Pancreas (tissue), 10 donors: ENCODE measurements around the gene GRK4. TPM values are rescaled to one million over a fixed set of nuclear protein-coding genes. Genes with fewer than 3 reads are reported as not detected.

Source experiments
- ATAC-seq, 4 donors: fragments of 200-7000 bp; cut with Tn5 transposase; one replicate each; pipeline versions ENCODE4 v1.8.0 to v1.9.1; 2020; ENCODE audit warnings: mild to moderate bottlenecking in 4 of 4, moderate library complexity in 4 of 4
- DNase-seq, 6 donors: peaks; one replicate each; pipeline ENCODE4 v3.0.0-alpha.2; 2020
- FAIRE-seq: peaks from 2 replicates; lab custom pipeline; 2012; peaks lifted over from hg19 to GRCh38; lab: Jason Lieb, UNC
- H3K27ac ChIP-seq, 4 donors: fragments of 200-600 bp; sonication (generic); 1 replicate in 3 of 4; 2 replicates in 1 of 4; pipeline versions ENCODE4 v1.5.0 to v1.8.0; 2020
- H3K27me3 ChIP-seq, 4 donors: fragments of 200-600 bp; one replicate each; pipeline ENCODE4 v1.8.0; 2021
- H3K36me3 ChIP-seq, 3 donors: fragments of 200-600 bp; sonication (generic) in 1 of 3; one replicate each; pipeline versions ENCODE4 v1.5.0 to v1.8.0; 2020 to 2021
- H3K4me1 ChIP-seq, 3 donors: fragments of 200-600 bp; one replicate each; pipeline ENCODE4 v1.8.0; 2021
- H3K4me3 ChIP-seq, 4 donors: fragments of 200-600 bp; sonication (generic) in 2 of 4; one replicate each; pipeline versions ENCODE4 v1.5.0 to v1.8.0; 2020 to 2021
- H3K9me3 ChIP-seq, 4 donors: fragments of 200-600 bp; one replicate each; pipeline ENCODE4 v1.8.0; 2021
- WGBS, 2 donors: extraction: QIAGEN DNeasy Blood & Tissue Kit; methylation state at CpG; one replicate each; pipeline ENCODE4 v1.1.7; 2013; 5-methylcytosine and 5-hydroxymethylcytosine counted together
- intact Hi-C, 3 donors: fragments of 100-400 bp; cut with DNase I; formaldehyde crosslinking; loops; one replicate each; pipeline versions ENCODE4 v1.11.1 to v1.14.2; 2022
- polyA plus RNA-seq, 2 donors: library from polyadenylated mRNA; stranded (reverse); fragments of 200-250 nt; gene quantifications; one replicate each; pipeline ENCODE4 v1.2.3, GENCODE V29; 2013
- total RNA-seq, 6 donors: library from RNA; stranded (reverse); fragmentation: NEBNext Ultra II Directional in 4 of 6; extraction: Animal tissue kit (Norgen Biotek cat#: 25700) in 4 of 6; gene quantifications; one replicate each; pipeline versions ENCODE4 v1.2.1 to v1.2.4, GENCODE V29; 2021 to 2023
- TF ChIP-seq, protein P1 (sequence below), 4 donors: fragments of 200-600 bp; sonication (generic) in 3 of 4; IDR thresholded peaks; one replicate each; pipeline versions ENCODE4 v1.5.0 to v1.8.0; 2021; ENCODE audit warnings: antibody characterized with exemption in 4 of 4
- donor health status: healthy with polysubstance abuse.
- donor health status: DM: no; HTN: no; CAD: no; lungs with moderate emphysema.
- donor health status: DM: no; HTN: no; CAD: no.
- donor health status: control.
- donor health status: control.
- donor health status: Bipolar disorder and iron deficiency.
- donor health status: DM: yes; HTN: yes; CAD: no.
- donor health status: DM: no; HTN: no; CAD: no.
- donor health status: DM: no; HTN: no; CAD: no.
- donor health status: DM: yes; HTN: yes; CAD: no.

The GRK4 gene
- total and polyA plus RNA-seq, 8 donors = 4.6 to 9.7 (median 5.7) TPM

- TF ChIP-seq, protein P1, sequence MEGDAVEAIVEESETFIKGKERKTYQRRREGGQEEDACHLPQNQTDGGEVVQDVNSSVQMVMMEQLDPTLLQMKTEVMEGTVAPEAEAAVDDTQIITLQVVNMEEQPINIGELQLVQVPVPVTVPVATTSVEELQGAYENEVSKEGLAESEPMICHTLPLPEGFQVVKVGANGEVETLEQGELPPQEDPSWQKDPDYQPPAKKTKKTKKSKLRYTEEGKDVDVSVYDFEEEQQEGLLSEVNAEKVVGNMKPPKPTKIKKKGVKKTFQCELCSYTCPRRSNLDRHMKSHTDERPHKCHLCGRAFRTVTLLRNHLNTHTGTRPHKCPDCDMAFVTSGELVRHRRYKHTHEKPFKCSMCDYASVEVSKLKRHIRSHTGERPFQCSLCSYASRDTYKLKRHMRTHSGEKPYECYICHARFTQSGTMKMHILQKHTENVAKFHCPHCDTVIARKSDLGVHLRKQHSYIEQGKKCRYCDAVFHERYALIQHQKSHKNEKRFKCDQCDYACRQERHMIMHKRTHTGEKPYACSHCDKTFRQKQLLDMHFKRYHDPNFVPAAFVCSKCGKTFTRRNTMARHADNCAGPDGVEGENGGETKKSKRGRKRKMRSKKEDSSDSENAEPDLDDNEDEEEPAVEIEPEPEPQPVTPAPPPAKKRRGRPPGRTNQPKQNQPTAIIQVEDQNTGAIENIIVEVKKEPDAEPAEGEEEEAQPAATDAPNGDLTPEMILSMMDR (IDR thresholded peaks at IDR 0.05) = no peak
- H3K27me3 ChIP-seq = no peaks in the 10 kb centered on the region
- no peak overlapping the region for H3K27ac ChIP-seq
- no peak for DNase-seq
- peaks cover 0 to 5% (median 0%) of the 10 kb centered on the region in 3 donors for H3K4me1 ChIP-seq
- no peak for FAIRE-seq
- intact Hi-C loops = no loop called here
- WGBS, 2 donors = 90 to 92% methylated on average over 4 of the region's 4 CpGs
- H3K4me3 ChIP-seq = no peak overlapping the region
- no peaks in the 10 kb centered on the region for H3K9me3 ChIP-seq
- H3K36me3 ChIP-seq = no peaks in the 10 kb centered on the region
- no peak for ATAC-seq
These were observed 53.6 kb downstream of the GRK4 start for GRCh38 chr4:3016961-3017360.

- DNase-seq (no peak), FAIRE-seq (no peak), ATAC-seq (peak in 1 of 4 donors; percentile 22)
- Histone ChIP-seq H3K4me3 (no peak overlapping the region), H3K9me3 (no peaks in the 10 kb centered on the region), H3K27me3 (no peaks in the 10 kb centered on the region), H3K4me1 (peaks cover 0 to 5% (median 0%) of the 10 kb centered on the region in 3 donors), H3K27ac (no peak overlapping the region), H3K36me3 (no peaks in the 10 kb centered on the region)
- intact Hi-C loops = no loop called here
- 83 to 86% methylated on average over 4 of the region's 4 CpGs for WGBS, 2 donors
- TF ChIP-seq, protein P1 (IDR thresholded peaks at IDR 0.05) = no peak
These were observed 54.1 kb downstream of the GRK4 start for GRCh38 chr4:3017504-3017903.

DNA sequence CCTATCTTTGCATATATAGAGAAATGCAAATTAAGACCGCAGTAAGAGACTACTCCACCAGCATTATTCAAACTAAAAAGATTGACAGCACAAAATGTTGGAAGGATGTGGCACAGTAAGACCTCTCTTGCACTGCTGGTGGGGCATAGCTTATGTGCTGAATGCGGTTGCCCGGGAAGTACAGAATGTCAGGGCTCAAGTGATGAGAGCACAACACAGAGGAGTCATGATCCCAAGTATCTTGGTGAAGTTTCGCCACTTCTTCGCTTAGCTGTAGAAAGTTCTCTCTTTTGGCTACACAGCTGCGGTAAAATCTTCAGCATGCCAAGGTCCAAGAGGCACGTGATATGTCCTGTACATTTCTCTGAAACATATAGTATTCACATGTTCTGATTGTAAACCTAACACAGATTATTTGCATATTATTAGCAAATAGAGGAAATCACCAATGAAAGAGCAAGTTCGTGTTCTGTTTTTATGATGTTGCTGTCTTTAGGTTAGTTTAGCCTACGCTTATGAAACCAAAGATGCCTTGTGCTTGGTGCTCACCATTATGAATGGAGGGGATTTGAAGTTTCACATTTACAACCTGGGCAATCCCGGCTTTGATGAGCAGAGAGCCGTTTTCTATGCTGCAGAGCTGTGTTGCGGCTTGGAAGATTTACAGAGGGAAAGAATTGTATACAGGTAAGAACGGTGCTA lies 55.9 kb downstream of the GRK4 start:
- no peak overlapping the region for H3K4me3 ChIP-seq
- no peaks in the 10 kb centered on the region for H3K4me1 ChIP-seq
- H3K36me3 ChIP-seq = no peaks in the 10 kb centered on the region
- ATAC-seq (no peak), FAIRE-seq (no peak), DNase-seq (no peak)
- TF ChIP-seq, protein P1 (IDR thresholded peaks at IDR 0.05) = no peak
- H3K27ac ChIP-seq = no peak overlapping the region
- intact Hi-C loops = no loop called here
- 93 to 95% methylated on average over 13 of the region's 13 CpGs for WGBS, 2 donors
- H3K27me3 ChIP-seq = no peaks in the 10 kb centered on the region
- H3K9me3 ChIP-seq = no peaks in the 10 kb centered on the region

GRCh38 chr4:3021127-3021526 lies 57.8 kb downstream of the GRK4 start:
- Histone ChIP-seq H3K27ac (no peak overlapping the region), H3K9me3 (no peaks in the 10 kb centered on the region), H3K4me3 (no peak overlapping the region), H3K36me3 (no peaks in the 10 kb centered on the region), H3K4me1 (no peaks in the 10 kb centered on the region), H3K27me3 (no peaks in the 10 kb centered on the region)
- intact Hi-C loops = no loop called here
- DNase-seq = no peak
- ATAC-seq = no peak
- WGBS, 2 donors = 88 to 95% methylated on average over 6 of the region's 6 CpGs
- TF ChIP-seq, protein P1 (IDR thresholded peaks at IDR 0.05) = no peak
- no peak for FAIRE-seq

GRCh38 chr4:3021627-3022026 lies 58.3 kb downstream of the GRK4 start:
- no peak for DNase-seq

More at GRCh38 chr4:3021627-3022026, 58.3 kb downstream of the GRK4 start:
- Histone ChIP-seq H3K4me3 (no peak overlapping the region), H3K27ac (no peak overlapping the region), H3K27me3 (no peaks in the 10 kb centered on the region), H3K36me3 (no peaks in the 10 kb centered on the region), H3K9me3 (no peaks in the 10 kb centered on the region), H3K4me1 (no peaks in the 10 kb centered on the region)
- TF ChIP-seq, protein P1 (IDR thresholded peaks at IDR 0.05) = no peak
- intact Hi-C loops = no loop called here
- 94 to 97% methylated on average over 8 of the region's 8 CpGs for WGBS, 2 donors
- ATAC-seq = no peak
- no peak for FAIRE-seq
